ENCODE measurements around the gene URM1. TPM values are rescaled to one million over a fixed set of nuclear protein-coding genes. Genes with fewer than 3 reads are reported as not detected.

URM1 gene
- total and polyA plus RNA-seq, 10 of the 15 experiments (the other 5 are each of a cell fraction or from before 2014, with no cell fraction given), result 7.9 to 75.8 (median 63.7) TPM

DNA sequence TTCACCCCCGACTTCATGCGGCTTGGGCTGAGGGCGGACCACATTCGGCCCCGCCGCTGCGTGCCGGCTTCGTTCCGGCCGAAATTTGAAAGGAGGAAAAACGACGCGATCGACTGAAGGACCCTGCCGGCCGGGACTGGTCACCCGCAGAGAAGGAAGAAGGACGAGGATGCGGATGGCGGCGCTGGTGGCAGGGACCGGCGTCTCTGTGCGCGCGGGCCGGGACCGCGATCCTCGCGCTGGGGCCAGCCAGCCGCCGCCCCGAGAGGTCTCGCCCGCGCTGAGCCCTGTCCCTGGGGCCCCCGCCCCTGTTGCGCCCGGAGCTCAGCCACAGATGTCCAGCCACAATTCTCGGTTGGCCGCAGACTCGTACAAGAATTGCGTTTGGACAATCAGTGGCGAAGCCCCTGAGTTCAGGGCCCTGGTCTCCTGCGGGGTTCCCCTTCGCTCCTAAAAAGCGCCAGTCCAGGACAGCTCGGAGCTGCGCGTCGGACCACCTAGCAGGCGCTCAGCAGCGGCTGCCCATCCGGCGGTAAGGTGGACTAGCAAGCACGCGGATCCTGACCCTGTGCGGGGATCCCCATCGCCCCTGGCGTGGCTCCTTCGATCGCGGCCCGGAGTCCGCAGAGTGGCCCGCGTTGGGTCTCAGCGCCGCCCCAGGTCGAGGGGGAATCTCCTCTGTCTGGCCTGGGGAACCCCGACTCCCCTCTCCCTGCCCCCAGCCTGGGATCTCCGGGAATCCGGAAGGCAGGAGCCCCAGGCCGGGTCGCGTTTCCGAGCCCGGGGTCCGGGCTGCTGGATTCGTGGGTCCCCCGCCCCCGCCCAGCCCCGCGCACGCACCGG is 21.3 kb downstream of the URM1 start:
- FAIRE-seq (no peak), DNase-seq (ENCODE audit: low read depth, low spot score) (no peak), ATAC-seq (no peak)
- intact Hi-C loops (cut with micrococcal nuclease; ENCODE audit: unreplicated experiment) (no loop called here), in situ Hi-C loops (cut with MboI) (no loop called here)
- Histone ChIP-seq H3K79me2 (ENCODE audit: control insufficient read depth, insufficient read depth, low read length) (no peaks in the 10 kb centered on the region), H3K27ac (ENCODE audit: control insufficient read depth, insufficient read depth) (no peak overlapping the region), H4K20me1 (ENCODE audit: control insufficient read depth, insufficient read depth) (no peaks in the 10 kb centered on the region), H2AFZ (ENCODE audit: control insufficient read depth, low read depth, low read length) (no peak overlapping the region), H3K36me3 (ENCODE audit: control insufficient read depth in 2 of 2, insufficient read depth in 2 of 2, low read length in 1 of 2) (peaks cover 2 to 17% of the 10 kb centered on the region in 2 experiments; a peak in 3 of 4 replicates), H3K9me3 (replicated peaks; ENCODE audit: control insufficient read depth, insufficient read depth, low read length) (no peaks in the 10 kb centered on the region), H3K4me2 (ENCODE audit: control insufficient read depth, insufficient read depth) (no peak overlapping the region), H3K4me1 (ENCODE audit: control insufficient read depth, insufficient read depth, low read length) (no peaks in the 10 kb centered on the region), H3K4me3 (no peak overlapping the region), H3K9ac (ENCODE audit: control insufficient read depth, insufficient read depth, low read length) (no peak overlapping the region), H3K27me3 (replicated peaks in 1 of 2; ENCODE audit: control insufficient read depth in 2 of 2, insufficient read depth in 2 of 2, low read length in 1 of 2) (no peaks in the 10 kb centered on the region)
- POLR2A ChIA-PET, result no interaction called here
- BruUV-seq (replicated peaks), result no TSS peak
- CTCF ChIA-PET, result no interaction called here
- 98% methylated on average over 61 of the region's 88 CpGs for WGBS (ENCODE audit: insufficient coverage, insufficient replicate concordance, low lambda C conversion rate, missing lambda C conversion rate)
- RAD21 ChIA-PET (ENCODE audit: unreplicated experiment), result no interaction called here
- SMC1A ChIA-PET (ENCODE audit: uncharacterized antibody, unreplicated experiment), result no interaction called here
- TF ChIP-seq, protein P1, sequence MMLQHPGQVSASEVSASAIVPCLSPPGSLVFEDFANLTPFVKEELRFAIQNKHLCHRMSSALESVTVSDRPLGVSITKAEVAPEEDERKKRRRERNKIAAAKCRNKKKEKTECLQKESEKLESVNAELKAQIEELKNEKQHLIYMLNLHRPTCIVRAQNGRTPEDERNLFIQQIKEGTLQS (IDR thresholded peaks at IDR 0.05; ENCODE audit: borderline replicate concordance, extremely low read depth, low read depth, low read length), result no peak
- TF ChIP-seq MXI1 (IDR thresholded peaks at IDR 0.05; ENCODE audit: low read depth, low read length) (no peak), E2F8 (IDR thresholded peaks at IDR 0.05; ENCODE audit: low read depth, partially characterized antibody) (no peak), SREBF2 (IDR thresholded peaks at IDR 0.05; ENCODE audit: low read length) (no peak), TBL1XR1 (IDR thresholded peaks at IDR 0.05; ENCODE audit: low read depth, low read length) (no peak), BACH1 (IDR thresholded peaks at IDR 0.05; ENCODE audit: borderline replicate concordance) (no peak), RELA (IDR thresholded peaks at IDR 0.05; ENCODE audit: borderline replicate concordance, partially characterized antibody) (no peak), ZBTB11 (CRISPR knock-in tag; IDR thresholded peaks at IDR 0.05) (no peak), ZZZ3 (IDR thresholded peaks at IDR 0.05; ENCODE audit: control insufficient read depth, insufficient read length, low read depth) (no peak), SIN3A (IDR thresholded peaks at IDR 0.05; ENCODE audit: low read depth, low read length) (no peak), NR2C1 (IDR thresholded peaks at IDR 0.05) (no peak)
- TF ChIP-seq, protein P2, sequence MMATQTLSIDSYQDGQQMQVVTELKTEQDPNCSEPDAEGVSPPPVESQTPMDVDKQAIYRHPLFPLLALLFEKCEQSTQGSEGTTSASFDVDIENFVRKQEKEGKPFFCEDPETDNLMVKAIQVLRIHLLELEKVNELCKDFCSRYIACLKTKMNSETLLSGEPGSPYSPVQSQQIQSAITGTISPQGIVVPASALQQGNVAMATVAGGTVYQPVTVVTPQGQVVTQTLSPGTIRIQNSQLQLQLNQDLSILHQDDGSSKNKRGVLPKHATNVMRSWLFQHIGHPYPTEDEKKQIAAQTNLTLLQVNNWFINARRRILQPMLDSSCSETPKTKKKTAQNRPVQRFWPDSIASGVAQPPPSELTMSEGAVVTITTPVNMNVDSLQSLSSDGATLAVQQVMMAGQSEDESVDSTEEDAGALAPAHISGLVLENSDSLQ (IDR thresholded peaks at IDR 0.05), result no peak
- TF ChIP-seq, protein P3, sequence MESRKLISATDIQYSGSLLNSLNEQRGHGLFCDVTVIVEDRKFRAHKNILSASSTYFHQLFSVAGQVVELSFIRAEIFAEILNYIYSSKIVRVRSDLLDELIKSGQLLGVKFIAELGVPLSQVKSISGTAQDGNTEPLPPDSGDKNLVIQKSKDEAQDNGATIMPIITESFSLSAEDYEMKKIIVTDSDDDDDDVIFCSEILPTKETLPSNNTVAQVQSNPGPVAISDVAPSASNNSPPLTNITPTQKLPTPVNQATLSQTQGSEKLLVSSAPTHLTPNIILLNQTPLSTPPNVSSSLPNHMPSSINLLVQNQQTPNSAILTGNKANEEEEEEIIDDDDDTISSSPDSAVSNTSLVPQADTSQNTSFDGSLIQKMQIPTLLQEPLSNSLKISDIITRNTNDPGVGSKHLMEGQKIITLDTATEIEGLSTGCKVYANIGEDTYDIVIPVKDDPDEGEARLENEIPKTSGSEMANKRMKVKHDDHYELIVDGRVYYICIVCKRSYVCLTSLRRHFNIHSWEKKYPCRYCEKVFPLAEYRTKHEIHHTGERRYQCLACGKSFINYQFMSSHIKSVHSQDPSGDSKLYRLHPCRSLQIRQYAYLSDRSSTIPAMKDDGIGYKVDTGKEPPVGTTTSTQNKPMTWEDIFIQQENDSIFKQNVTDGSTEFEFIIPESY (IDR thresholded peaks at IDR 0.05), result no peak

Data from GM12878 (cell line).